ENCODE data around the gene IFITM5.

GRCh38 chr11:342328-342727, 43.0 kb upstream of the IFITM5 start:
- TF ChIP-seq CTCF (IDR thresholded peaks at IDR 0.05), result no peak
- no peak for TF ChIP-seq POLR2A (IDR thresholded peaks at IDR 0.05)
- no peak for TF ChIP-seq POLR2AphosphoS5 (IDR thresholded peaks at IDR 0.05)

All from breast epithelium (tissue), 3 donors.